Stimulated activated CD8-positive, alpha-beta memory T cell treated with anti-CD3 and anti-CD28 coated beads, Interleukin-7, amount 100 ng/mL, for 1 hour (primary cell): ENCODE measurements around the gene DIS3L2.
"Not testable (repeated sequence)": the region's sequence is repeated elsewhere in the genome, so short reads cannot be mapped to it uniquely, and the experiment has no call there.

ENCODE experiments used
- DNase-seq, 2 donors: peaks; one replicate each; pipeline ENCODE4 v3.0.0-alpha.2; 2020; ENCODE audit warnings: low read depth in 2 of 2

Gene DIS3L2

GRCh38 chr2:232058063-232058877 is 96.8 kb downstream of the DIS3L2 start:
- DNase-seq, result no peak

- DNase-seq, result no peak
Measured at GRCh38 chr2:232058931-232059330, 97.4 kb downstream of the DIS3L2 start.

- no peak for DNase-seq
Measured at GRCh38 chr2:232061265-232061664, 99.8 kb downstream of the DIS3L2 start.

- DNase-seq, result no peak
Measured at GRCh38 chr2:232073026-232073425, 111.5 kb downstream of the DIS3L2 start.

- no peak for DNase-seq
Measured at GRCh38 chr2:232073699-232074098, 112.2 kb downstream of the DIS3L2 start.

GRCh38 chr2:232075080-232075479 is 113.6 kb downstream of the DIS3L2 start:
- DNase-seq, result no peak

- no peak for DNase-seq
Measured at GRCh38 chr2:232075859-232076258, 114.3 kb downstream of the DIS3L2 start.

- DNase-seq, result no peak
Measured at GRCh38 chr2:232076272-232076671, 114.8 kb downstream of the DIS3L2 start.

- no peak for DNase-seq
Measured at GRCh38 chr2:232076736-232077135, 115.2 kb downstream of the DIS3L2 start.

- no peak for DNase-seq
Measured at GRCh38 chr2:232085164-232085563, 123.7 kb downstream of the DIS3L2 start.

GRCh38 chr2:232085826-232086425 is 124.4 kb downstream of the DIS3L2 start:
- no peak for DNase-seq

- no peak for DNase-seq
Measured at GRCh38 chr2:232088771-232089170, 127.3 kb downstream of the DIS3L2 start.

- DNase-seq, result no peak
Measured at GRCh38 chr2:232094201-232094600, 132.7 kb downstream of the DIS3L2 start.

GRCh38 chr2:232094883-232095282 is 133.4 kb downstream of the DIS3L2 start:
- no peak for DNase-seq

- no peak for DNase-seq
Measured at GRCh38 chr2:232097260-232097659, 135.7 kb downstream of the DIS3L2 start.

GRCh38 chr2:232097758-232098157 is 136.2 kb downstream of the DIS3L2 start:
- no peak for DNase-seq

GRCh38 chr2:232102380-232102779 is 140.9 kb downstream of the DIS3L2 start:
- no peak for DNase-seq

- DNase-seq, result no peak
Measured at GRCh38 chr2:232103140-232103737, 141.7 kb downstream of the DIS3L2 start.

- DNase-seq, result no peak
Measured at GRCh38 chr2:232104076-232104646, 142.6 kb downstream of the DIS3L2 start.

GRCh38 chr2:232111551-232111950 is 150.0 kb downstream of the DIS3L2 start:
- DNase-seq, result no peak

GRCh38 chr2:232113821-232114220 is 152.3 kb downstream of the DIS3L2 start:
- DNase-seq, result no peak

GRCh38 chr2:232115728-232116361 is 154.3 kb downstream of the DIS3L2 start:
- not testable (repeated sequence) for DNase-seq
